Neural crest cell (in vitro differentiated cells): Measurements from ENCODE around the gene PC. TPM values are rescaled to one million over a fixed set of nuclear protein-coding genes. Genes with fewer than 3 reads are reported as not detected.

Source experiments
- DNase-seq: peaks from one replicate; pipeline ENCODE4 v3.0.0; 2021; ENCODE audit warnings: low read depth, mixed read lengths, low spot score
- H3K27ac Mint-ChIP-seq: one replicate; pipeline ENCODE4 v1.8.0; 2021; ENCODE audit warnings: mild to moderate bottlenecking, mixed read lengths; ENCODE audit not compliant: unreplicated experiment
- H3K27me3 Mint-ChIP-seq: 2 replicates; pipeline ENCODE4 v1.8.0; 2021; ENCODE audit warnings: low read depth, mild to moderate bottlenecking, mixed read lengths
- H3K36me3 Mint-ChIP-seq: 2 replicates; pipeline ENCODE4 v1.8.0; 2021; ENCODE audit warnings: low read depth, mild to moderate bottlenecking, mixed read lengths
- H3K4me1 Mint-ChIP-seq: 2 replicates; pipeline ENCODE4 v1.8.0; 2021; ENCODE audit warnings: mixed read lengths
- H3K4me3 Mint-ChIP-seq: one replicate; pipeline ENCODE4 v1.8.0; 2021; ENCODE audit warnings: mild to moderate bottlenecking, mixed read lengths
- H3K9me3 Mint-ChIP-seq: 2 replicates; pipeline ENCODE4 v1.8.0; 2021; ENCODE audit warnings: mixed read lengths
- CTCF ChIP-seq: fragments of 200-600 bp; sonication (generic); conservative IDR thresholded peaks from 2 replicates; pipeline ENCODE4 v1.5.0; 2021; ENCODE audit warnings: antibody characterized with exemption, mild to moderate bottlenecking
- total RNA-seq: library from RNA; stranded (reverse); gene quantifications from 2 replicates; pipeline ENCODE4 v1.2.1, GENCODE V29; 2021

PC gene
- total RNA-seq, 1 donor from 2014 or later, result 53.6 TPM

- Mint-ChIP-seq H3K27me3 (no peaks in the 10 kb centered on the region), H3K27ac (peak overlapping the region; percentile 99), H3K4me3 (peak overlapping the region; percentile 78), H3K9me3 (no peaks in the 10 kb centered on the region), H3K4me1 (peaks cover 77% of the 10 kb centered on the region), H3K36me3 (peaks cover 3% of the 10 kb centered on the region)
- no peak for TF ChIP-seq CTCF
- peak; percentile 34 for DNase-seq
Measured at GRCh38 chr11:66912911-66913310, 45.3 kb downstream of the PC start.

- DNase-seq, result no peak
- no peak for TF ChIP-seq CTCF
- peak overlapping the region; percentile 99 for H3K27ac Mint-ChIP-seq
- peak overlapping the region; percentile 78 for H3K4me3 Mint-ChIP-seq
- peaks cover 3% of the 10 kb centered on the region for H3K36me3 Mint-ChIP-seq
- no peaks in the 10 kb centered on the region for H3K27me3 Mint-ChIP-seq
- H3K9me3 Mint-ChIP-seq, result no peaks in the 10 kb centered on the region
- H3K4me1 Mint-ChIP-seq, result peaks cover 77% of the 10 kb centered on the region
Measured at GRCh38 chr11:66912361-66912760, 45.8 kb downstream of the PC start.

- Mint-ChIP-seq H3K9me3 (no peaks in the 10 kb centered on the region), H3K27ac (peak overlapping the region; percentile 82), H3K27me3 (no peaks in the 10 kb centered on the region), H3K36me3 (peaks cover 3% of the 10 kb centered on the region), H3K4me1 (peaks cover 80% of the 10 kb centered on the region), H3K4me3 (peak overlapping the region; percentile 49)
- no peak for DNase-seq
- TF ChIP-seq CTCF, result no peak
Measured at GRCh38 chr11:66910669-66911068, 47.5 kb downstream of the PC start.

- TF ChIP-seq CTCF, result no peak
- H3K9me3 Mint-ChIP-seq, result no peaks in the 10 kb centered on the region
- peaks cover 80% of the 10 kb centered on the region for H3K4me1 Mint-ChIP-seq
- H3K4me3 Mint-ChIP-seq, result peak overlapping the region; percentile 49
- no peak for DNase-seq
- no peaks in the 10 kb centered on the region for H3K27me3 Mint-ChIP-seq
- peak overlapping the region; percentile 30 for H3K27ac Mint-ChIP-seq
- H3K36me3 Mint-ChIP-seq, result peaks cover 3% of the 10 kb centered on the region
Measured at GRCh38 chr11:66910016-66910415, 48.2 kb downstream of the PC start.

- DNase-seq, result no peak
- TF ChIP-seq CTCF, result no peak
- Mint-ChIP-seq H3K27me3 (no peaks in the 10 kb centered on the region), H3K4me1 (peaks cover 73% of the 10 kb centered on the region), H3K4me3 (no peak overlapping the region), H3K27ac (no peak overlapping the region), H3K36me3 (peaks cover 3% of the 10 kb centered on the region), H3K9me3 (no peaks in the 10 kb centered on the region)
Measured at GRCh38 chr11:66909181-66909580, 49.0 kb downstream of the PC start.
